ENCODE data around the gene GABRD. TPM values are rescaled to one million over a fixed set of nuclear protein-coding genes. Genes with fewer than 3 reads are reported as not detected.
A peak's percentile ranks its signal among the peaks of the same experiment; 100 is the strongest.

GABRD gene, protein sequence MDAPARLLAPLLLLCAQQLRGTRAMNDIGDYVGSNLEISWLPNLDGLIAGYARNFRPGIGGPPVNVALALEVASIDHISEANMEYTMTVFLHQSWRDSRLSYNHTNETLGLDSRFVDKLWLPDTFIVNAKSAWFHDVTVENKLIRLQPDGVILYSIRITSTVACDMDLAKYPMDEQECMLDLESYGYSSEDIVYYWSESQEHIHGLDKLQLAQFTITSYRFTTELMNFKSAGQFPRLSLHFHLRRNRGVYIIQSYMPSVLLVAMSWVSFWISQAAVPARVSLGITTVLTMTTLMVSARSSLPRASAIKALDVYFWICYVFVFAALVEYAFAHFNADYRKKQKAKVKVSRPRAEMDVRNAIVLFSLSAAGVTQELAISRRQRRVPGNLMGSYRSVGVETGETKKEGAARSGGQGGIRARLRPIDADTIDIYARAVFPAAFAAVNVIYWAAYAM
- not detected for total RNA-seq

DNA sequence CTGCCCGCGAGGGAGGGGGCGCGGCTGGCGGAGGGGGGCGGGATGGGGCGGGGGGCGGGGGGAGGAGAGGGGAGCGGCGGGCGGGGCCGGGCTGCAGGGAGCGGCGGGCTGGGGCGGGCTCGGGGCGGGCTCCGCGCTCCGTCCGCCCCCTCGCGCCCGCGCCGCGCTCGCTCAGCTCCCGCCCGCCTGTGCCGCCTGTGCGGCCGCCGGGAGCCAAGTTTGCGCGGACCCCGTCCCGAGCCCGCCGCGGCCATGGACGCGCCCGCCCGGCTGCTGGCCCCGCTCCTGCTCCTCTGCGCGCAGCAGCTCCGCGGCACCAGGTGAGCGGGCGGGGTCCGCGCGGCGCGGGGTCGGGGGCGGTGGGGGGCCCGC lies at the start of gene GABRD:
Gene GABRD (plus strand): TSS at position 174 of the 372 bp plus-strand sequence. CDS start 79 bp downstream, at position 253.
- ChIA-PET POLR2A (no interaction called here), CTCF (no interaction called here)
- peaks cover 44% of the 10 kb centered on the region for H3K27me3 Mint-ChIP-seq (ENCODE audit: low read depth)
- H3K27ac Mint-ChIP-seq = no peak within 1 kb of the TSS
- no peak within 1 kb of the TSS for H3K4me3 Mint-ChIP-seq
- H3K9me3 Mint-ChIP-seq (ENCODE audit: insufficient read depth) = no peaks in the 10 kb centered on the region
- H3K36me3 Mint-ChIP-seq (ENCODE audit: low read depth) = no peaks in the 10 kb centered on the region
- DNase-seq (no peak), ATAC-seq (peak; percentile 78)
- H3K4me1 Mint-ChIP-seq (ENCODE audit: low read depth) = peaks cover 3% of the 10 kb centered on the region

DNA sequence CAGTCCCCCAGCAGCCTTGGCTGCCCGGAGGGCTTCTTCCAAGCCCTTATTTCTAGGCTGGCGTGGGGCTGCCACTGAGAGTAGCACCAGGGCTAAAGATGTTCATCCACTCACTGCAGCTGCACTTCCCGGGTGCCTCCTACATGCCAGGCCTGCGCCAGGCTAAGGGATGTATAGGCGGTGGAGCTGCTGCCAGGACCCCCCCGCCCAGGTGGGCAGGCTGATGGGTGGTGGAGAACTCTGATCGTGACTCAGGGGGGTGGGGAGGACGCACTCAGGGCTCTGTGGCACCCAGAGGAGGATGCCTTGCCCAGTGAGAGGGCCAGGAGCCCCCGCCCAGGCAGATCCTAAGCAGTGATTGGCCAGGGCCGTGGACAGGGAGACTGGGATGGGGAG lies 49.6 kb upstream of the GABRD start:
- CTCF ChIA-PET = interaction anchor here (0.7 kb wide), 1 partner anchor 26 kb away, joined by 3 read pairs; no protein-coding TSS in a partner anchor
- no peak for ATAC-seq

DNA sequence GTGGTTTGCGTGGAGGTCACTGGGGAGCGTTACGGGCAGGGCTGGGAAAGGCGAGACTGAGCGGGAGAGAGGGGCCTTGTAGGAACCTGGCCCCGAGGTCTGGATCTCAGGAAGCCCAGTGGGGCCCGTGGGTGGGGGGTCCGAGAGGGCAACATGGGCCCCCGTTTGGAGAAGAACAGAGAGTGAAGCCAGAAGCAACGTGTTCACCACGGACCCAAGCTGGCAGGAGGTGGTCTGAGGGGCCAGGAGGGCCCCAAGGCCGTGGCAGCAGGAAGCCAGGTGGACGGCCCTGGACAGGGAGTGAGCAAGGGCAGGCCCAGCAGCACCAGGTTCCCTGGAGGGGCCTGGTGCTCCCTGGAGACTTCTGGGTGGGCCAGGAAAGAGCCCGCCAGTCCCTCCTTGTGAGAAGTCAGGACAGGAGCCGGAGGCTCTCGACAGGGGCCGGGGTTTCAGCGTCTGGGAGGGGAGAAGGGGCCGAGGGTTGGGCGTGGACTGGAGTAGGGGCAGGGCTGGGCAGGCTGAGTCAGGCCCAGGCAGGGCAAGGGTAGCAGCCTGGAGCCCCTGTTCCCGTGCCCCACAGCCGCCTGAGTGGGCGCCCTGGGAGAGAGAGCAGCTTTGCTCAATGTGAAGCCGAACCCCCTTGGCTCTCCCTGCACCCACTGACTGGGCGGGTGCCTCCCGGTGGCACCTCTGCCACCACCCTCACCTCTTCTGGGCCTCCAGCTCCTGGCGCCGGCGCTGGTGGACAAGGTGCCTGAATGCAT lies 49.0 kb upstream of the GABRD start:
- POLR2A ChIA-PET = no interaction called here
- ATAC-seq (no peak), DNase-seq (no peak)

More for the DNA sequence above, 49.6 kb upstream of the GABRD start:
- Mint-ChIP-seq H3K4me1 (ENCODE audit: low read depth) (no peaks in the 10 kb centered on the region), H3K9me3 (ENCODE audit: insufficient read depth) (no peaks in the 10 kb centered on the region), H3K4me3 (no peak overlapping the region), H3K36me3 (ENCODE audit: low read depth) (no peaks in the 10 kb centered on the region), H3K27ac (no peak overlapping the region), H3K27me3 (ENCODE audit: low read depth) (no peaks in the 10 kb centered on the region)
- no peak for DNase-seq
- POLR2A ChIA-PET = no interaction called here

DNA sequence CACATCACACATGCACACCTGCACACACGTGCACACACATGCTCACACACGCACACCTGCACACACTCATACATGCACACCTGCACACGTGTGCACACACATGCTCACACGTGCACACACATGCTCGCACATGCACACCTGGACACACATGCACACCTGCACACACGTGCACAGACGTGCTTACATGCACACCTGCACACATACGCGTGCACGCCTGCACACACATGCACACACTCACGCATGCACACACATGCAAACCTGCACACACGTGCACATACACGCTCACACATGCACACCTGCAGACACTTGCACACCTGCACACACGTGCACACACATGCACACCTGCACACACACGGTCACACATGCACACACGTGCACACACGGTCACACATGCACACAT lies 48.1 kb upstream of the GABRD start:
- no peaks in the 10 kb centered on the region for H3K4me1 Mint-ChIP-seq (ENCODE audit: low read depth)

More for the DNA sequence above, 49.0 kb upstream of the GABRD start:
- Mint-ChIP-seq H3K4me3 (no peak overlapping the region), H3K36me3 (ENCODE audit: low read depth) (no peaks in the 10 kb centered on the region), H3K9me3 (ENCODE audit: insufficient read depth) (no peaks in the 10 kb centered on the region), H3K27me3 (ENCODE audit: low read depth) (no peaks in the 10 kb centered on the region), H3K4me1 (ENCODE audit: low read depth) (no peaks in the 10 kb centered on the region), H3K27ac (no peak overlapping the region)
- CTCF ChIA-PET = interaction anchor here (0.7 kb wide), 1 partner anchor 27 kb away, joined by 3 read pairs; no protein-coding TSS in a partner anchor

DNA sequence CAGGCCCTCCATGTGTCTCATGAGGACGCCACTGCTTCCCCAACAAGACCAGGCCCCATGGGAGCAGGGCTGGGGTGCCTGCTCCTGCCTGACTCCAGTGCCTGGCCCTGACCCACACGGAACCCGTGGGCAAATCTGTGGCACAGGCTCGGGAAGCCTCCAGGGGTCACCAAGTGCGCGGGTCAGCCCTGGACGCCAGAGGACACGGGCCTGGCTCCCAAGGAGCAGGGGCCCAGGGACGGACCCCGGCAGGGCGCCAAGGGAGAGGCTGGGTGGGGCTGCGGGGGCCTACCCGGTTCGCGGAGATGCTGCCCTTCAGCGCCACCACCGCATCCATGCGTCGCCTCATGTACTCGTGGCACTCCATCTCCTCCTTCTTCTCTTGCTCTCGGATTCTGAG lies 47.5 kb upstream of the GABRD start:
- Mint-ChIP-seq H3K4me1 (ENCODE audit: low read depth) (no peaks in the 10 kb centered on the region), H3K4me3 (no peak overlapping the region), H3K36me3 (ENCODE audit: low read depth) (no peaks in the 10 kb centered on the region), H3K27me3 (ENCODE audit: low read depth) (no peaks in the 10 kb centered on the region), H3K9me3 (ENCODE audit: insufficient read depth) (no peaks in the 10 kb centered on the region), H3K27ac (no peak overlapping the region)
- DNase-seq (no peak), ATAC-seq (no peak)
- POLR2A ChIA-PET = no interaction called here
- CTCF ChIA-PET = no interaction called here

More for the DNA sequence above, 48.1 kb upstream of the GABRD start:
- ChIA-PET POLR2A (no interaction called here), CTCF (no interaction called here)
- Mint-ChIP-seq H3K9me3 (ENCODE audit: insufficient read depth) (no peaks in the 10 kb centered on the region), H3K27me3 (ENCODE audit: low read depth) (no peaks in the 10 kb centered on the region), H3K27ac (no peak overlapping the region), H3K4me3 (no peak overlapping the region), H3K36me3 (ENCODE audit: low read depth) (no peaks in the 10 kb centered on the region)
- ATAC-seq = no peak
- DNase-seq = no peak

DNA sequence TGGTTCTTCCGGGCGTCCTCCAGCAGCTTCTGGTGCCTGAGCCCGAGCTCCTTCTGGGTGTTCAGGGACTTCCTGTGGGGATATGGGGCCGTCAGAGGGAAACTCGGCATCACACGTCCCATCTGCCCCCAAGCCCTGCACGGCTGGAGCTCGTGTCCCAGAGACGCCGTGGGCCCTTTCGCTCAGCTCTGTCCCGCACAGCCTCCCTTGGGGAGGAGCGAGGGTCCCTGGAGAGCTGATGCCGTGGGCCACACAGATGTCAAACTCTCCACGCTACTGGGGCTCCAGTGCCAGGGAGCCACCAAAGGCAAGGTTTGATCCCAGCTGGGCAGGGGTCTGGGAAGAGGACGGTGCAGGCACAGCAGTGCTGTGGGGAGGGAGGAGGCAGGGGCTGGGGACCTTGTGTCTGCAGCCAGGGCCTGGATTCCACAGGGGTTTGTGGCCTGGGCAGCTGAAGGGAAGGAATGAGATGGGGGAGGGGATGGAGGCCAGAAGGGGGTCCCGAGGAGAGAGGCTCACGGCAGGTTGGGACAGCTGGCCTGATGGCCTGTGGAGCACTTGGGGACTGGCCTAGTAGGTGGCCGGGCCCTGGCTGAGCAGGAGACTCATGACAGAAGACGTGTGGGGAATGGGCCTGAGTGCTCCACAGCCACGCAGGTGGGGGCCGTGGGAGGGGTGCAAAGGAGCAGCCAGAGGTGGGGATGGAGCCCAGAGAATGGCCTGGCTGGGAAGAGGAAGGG lies 46.0 kb upstream of the GABRD start:
- ATAC-seq (no peak), DNase-seq (no peak)
- H3K36me3 Mint-ChIP-seq (ENCODE audit: low read depth) = no peaks in the 10 kb centered on the region
- H3K27me3 Mint-ChIP-seq (ENCODE audit: low read depth) = no peaks in the 10 kb centered on the region
- no peaks in the 10 kb centered on the region for H3K9me3 Mint-ChIP-seq (ENCODE audit: insufficient read depth)
- POLR2A ChIA-PET = no interaction called here
- H3K27ac Mint-ChIP-seq = no peak overlapping the region
- no peak overlapping the region for H3K4me3 Mint-ChIP-seq
- CTCF ChIA-PET = no interaction called here
- no peaks in the 10 kb centered on the region for H3K4me1 Mint-ChIP-seq (ENCODE audit: low read depth)

DNA sequence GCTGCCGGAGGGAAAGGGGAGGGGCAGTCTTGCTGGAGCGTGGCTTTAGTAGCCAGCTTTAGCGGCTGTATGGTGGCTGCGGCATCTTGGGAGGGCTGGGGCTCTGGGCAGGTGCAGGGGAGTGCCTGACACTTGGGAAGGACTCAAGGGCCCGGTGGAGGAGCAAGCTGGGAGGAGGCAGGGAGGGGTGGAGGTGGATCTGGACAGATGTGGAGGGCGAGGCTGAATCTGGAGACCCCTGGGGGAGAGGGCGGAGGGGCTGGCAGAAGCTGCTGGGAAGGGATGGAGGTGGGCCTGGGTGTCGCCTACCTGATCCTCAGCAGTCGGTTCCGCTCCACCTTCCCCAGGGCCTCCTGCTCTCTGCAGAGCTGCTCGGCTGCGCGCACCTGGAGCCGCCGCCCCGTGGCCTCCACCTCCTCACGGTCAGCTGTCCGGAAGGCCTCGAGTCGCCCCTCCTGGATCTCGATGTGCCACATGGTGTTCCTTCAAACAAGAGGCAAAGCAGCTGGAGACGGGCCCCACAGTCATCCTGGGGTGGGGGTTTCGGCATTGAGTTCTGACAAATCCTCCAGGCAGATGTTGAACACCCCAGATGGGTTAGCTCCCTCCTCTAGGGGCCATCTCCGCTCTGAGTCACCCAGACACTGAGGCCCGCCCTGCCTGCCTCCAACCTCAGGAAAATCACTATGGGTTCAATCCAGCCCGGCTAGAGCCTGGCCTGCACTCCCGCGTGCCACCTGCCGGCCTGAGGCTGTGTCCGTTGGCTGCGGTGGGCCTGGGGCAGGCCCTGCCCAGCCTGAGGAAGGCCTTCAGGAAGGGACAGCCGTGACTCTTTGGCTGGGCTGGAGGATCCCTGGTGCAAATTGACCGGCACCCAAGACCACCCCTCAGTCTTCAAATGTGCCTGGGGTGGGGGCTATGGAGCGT lies 45.2 kb upstream of the GABRD start:
- H3K9me3 Mint-ChIP-seq (ENCODE audit: insufficient read depth) = peaks cover 4% of the 10 kb centered on the region
- no peak overlapping the region for H3K4me3 Mint-ChIP-seq
- ChIA-PET CTCF (no interaction called here), POLR2A (no interaction called here)
- no peak for ATAC-seq
- H3K36me3 Mint-ChIP-seq (ENCODE audit: low read depth) = no peaks in the 10 kb centered on the region
- no peak overlapping the region for H3K27ac Mint-ChIP-seq
- no peaks in the 10 kb centered on the region for H3K27me3 Mint-ChIP-seq (ENCODE audit: low read depth)
- H3K4me1 Mint-ChIP-seq (ENCODE audit: low read depth) = no peaks in the 10 kb centered on the region
- DNase-seq = no peak

DNA sequence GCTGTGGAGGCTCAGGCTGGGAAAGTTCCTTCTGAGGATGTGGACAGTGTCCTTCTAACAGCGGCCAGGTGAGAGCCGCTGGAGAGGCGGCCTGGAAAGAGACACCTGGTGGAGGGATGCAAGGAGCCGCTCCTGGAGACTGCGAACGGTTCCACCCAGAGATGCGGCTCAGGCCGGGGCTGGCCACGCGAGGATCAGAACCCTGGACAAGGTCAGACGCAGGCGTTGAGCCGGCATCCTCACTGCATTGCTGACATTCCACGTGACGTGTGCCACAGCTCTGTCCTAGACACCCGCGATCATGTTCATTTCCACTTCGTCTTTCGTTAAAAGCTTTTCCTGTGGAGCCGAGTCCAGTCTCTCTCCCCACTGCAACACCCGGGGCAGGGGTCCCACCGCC lies 44.3 kb upstream of the GABRD start:
- no peaks in the 10 kb centered on the region for H3K36me3 Mint-ChIP-seq (ENCODE audit: low read depth)
- no peak overlapping the region for H3K27ac Mint-ChIP-seq
- H3K4me3 Mint-ChIP-seq = no peak overlapping the region
- H3K9me3 Mint-ChIP-seq (ENCODE audit: insufficient read depth) = peaks cover 4% of the 10 kb centered on the region
- no peak for ATAC-seq
- no peak for DNase-seq
- H3K27me3 Mint-ChIP-seq (ENCODE audit: low read depth) = no peaks in the 10 kb centered on the region
- H3K4me1 Mint-ChIP-seq (ENCODE audit: low read depth) = no peaks in the 10 kb centered on the region
- ChIA-PET POLR2A (no interaction called here), CTCF (no interaction called here)

DNA sequence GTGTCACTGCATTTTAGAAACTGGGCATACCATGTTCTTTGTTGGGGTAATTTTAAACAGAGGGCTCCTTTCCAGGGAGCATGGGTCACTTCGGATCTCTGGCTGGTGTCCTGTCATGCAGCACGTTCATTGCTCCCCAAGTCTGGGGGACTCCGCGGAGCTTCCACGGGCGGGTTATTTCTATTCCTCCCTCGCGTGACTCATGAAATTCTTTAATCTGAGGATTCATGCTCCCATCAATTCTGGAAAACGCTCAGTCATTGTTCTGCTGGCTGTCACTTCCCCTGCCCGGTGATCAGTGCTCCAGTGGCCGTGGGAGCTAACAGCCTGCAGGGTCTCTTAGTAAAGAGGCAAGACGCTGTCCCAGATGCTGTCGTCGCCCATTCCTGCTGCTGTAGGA lies 43.6 kb upstream of the GABRD start:
- ChIA-PET CTCF (no interaction called here), POLR2A (no interaction called here)
- no peaks in the 10 kb centered on the region for H3K36me3 Mint-ChIP-seq (ENCODE audit: low read depth)
- no peak overlapping the region for H3K4me3 Mint-ChIP-seq
- DNase-seq (no peak), ATAC-seq (no peak)
- peaks cover 4% of the 10 kb centered on the region for H3K9me3 Mint-ChIP-seq (ENCODE audit: insufficient read depth)
- H3K27ac Mint-ChIP-seq = no peak overlapping the region
- H3K4me1 Mint-ChIP-seq (ENCODE audit: low read depth) = no peaks in the 10 kb centered on the region
- no peaks in the 10 kb centered on the region for H3K27me3 Mint-ChIP-seq (ENCODE audit: low read depth)

DNA sequence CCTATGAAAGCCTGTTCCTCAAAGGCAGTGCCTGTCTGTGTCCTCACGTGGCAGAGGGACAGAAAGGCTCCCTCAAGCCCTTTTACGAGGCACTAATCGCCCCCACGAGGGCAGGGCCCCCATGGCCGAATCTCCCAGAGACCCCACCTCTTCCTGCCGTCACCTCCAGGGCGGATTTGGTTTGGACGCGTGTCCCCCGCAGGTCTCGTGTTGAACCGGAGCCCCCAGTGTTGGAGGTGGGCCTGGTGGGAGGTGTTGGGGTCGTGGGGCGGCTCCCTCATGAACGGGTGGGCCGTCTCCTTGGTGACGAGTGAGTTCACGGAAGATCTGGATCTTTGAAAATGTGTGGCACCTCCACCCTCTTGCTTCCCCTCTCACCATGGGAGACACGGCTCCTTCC lies 43.1 kb upstream of the GABRD start:
- peaks cover 4% of the 10 kb centered on the region for H3K9me3 Mint-ChIP-seq (ENCODE audit: insufficient read depth)
- no peaks in the 10 kb centered on the region for H3K4me1 Mint-ChIP-seq (ENCODE audit: low read depth)
- DNase-seq (no peak), ATAC-seq (no peak)
- POLR2A ChIA-PET = no interaction called here
- CTCF ChIA-PET = no interaction called here
- H3K27ac Mint-ChIP-seq = no peak overlapping the region
- no peaks in the 10 kb centered on the region for H3K36me3 Mint-ChIP-seq (ENCODE audit: low read depth)
- H3K4me3 Mint-ChIP-seq = no peak overlapping the region
- H3K27me3 Mint-ChIP-seq (ENCODE audit: low read depth) = no peaks in the 10 kb centered on the region

DNA sequence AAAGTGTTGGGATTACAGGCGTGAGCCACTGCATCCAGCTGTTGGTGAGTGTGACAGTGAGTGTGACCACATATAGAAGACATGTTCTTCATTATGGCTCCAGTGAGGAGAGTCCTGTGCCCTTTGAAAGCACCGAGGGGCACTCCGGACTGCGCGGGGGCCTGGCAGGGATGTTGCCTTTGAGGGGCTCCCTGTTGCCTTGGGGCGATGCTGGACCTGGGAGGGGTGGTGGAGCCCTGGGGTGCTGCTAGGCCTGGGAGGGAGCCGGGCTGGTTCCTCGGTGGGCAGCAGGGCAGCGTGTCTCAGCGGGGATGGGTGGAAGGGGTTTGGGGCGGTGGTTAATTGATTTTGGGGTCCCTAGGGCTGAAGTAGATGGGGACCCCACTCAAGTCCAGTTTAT lies 41.0 kb upstream of the GABRD start:
- Mint-ChIP-seq H3K4me3 (no peak overlapping the region), H3K27ac (no peak overlapping the region), H3K9me3 (ENCODE audit: insufficient read depth) (peaks cover 4% of the 10 kb centered on the region), H3K4me1 (ENCODE audit: low read depth) (no peaks in the 10 kb centered on the region), H3K27me3 (ENCODE audit: low read depth) (no peaks in the 10 kb centered on the region), H3K36me3 (ENCODE audit: low read depth) (no peaks in the 10 kb centered on the region)
- CTCF ChIA-PET = no interaction called here
- no peak for DNase-seq
- POLR2A ChIA-PET = no interaction called here
- ATAC-seq = no peak

Data from activated CD8-positive, alpha-beta T cell treated with anti-CD3 and anti-CD28 coated beads, Interleukin-2, amount 10 ng/mL, durations not matched to agents 7 days and 5 days (primary cell).